Measurements from ENCODE around the gene RAD52.

DNA sequence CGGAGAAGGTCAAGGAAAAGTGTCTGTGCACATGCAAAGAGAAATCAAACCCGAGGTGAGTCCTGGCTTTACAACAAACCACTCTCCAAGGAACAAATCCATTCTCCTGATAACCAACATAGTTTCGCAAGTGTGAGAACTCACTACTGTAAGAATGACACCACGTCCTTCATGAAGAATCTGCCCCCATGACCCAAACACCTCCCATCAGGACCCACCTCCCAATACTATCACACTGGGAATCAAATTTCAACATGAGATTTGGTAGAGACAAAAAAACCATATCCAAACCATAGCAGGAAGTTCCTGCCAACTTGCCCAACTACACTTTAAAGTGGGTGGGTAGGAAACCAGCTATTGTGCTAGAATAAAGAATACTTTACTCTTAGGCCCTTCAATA is 39.2 kb upstream of the RAD52 start:
- TF ChIP-seq, protein P1, sequence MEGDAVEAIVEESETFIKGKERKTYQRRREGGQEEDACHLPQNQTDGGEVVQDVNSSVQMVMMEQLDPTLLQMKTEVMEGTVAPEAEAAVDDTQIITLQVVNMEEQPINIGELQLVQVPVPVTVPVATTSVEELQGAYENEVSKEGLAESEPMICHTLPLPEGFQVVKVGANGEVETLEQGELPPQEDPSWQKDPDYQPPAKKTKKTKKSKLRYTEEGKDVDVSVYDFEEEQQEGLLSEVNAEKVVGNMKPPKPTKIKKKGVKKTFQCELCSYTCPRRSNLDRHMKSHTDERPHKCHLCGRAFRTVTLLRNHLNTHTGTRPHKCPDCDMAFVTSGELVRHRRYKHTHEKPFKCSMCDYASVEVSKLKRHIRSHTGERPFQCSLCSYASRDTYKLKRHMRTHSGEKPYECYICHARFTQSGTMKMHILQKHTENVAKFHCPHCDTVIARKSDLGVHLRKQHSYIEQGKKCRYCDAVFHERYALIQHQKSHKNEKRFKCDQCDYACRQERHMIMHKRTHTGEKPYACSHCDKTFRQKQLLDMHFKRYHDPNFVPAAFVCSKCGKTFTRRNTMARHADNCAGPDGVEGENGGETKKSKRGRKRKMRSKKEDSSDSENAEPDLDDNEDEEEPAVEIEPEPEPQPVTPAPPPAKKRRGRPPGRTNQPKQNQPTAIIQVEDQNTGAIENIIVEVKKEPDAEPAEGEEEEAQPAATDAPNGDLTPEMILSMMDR (conservative IDR thresholded peaks at IDR 0.05) = no peak
- TF ChIP-seq ZFX (IDR thresholded peaks at IDR 0.05) = no peak
